ENCODE data around the gene PDLIM5.

PDLIM5 gene

GRCh38 chr4:94595880-94596483 lies 144.2 kb downstream of the PDLIM5 start:
- H3K36me3 ChIP-seq (ENCODE audit: control insufficient read depth, insufficient read depth, low read length), result no peaks in the 10 kb centered on the region
- H3K4me2 ChIP-seq (ENCODE audit: low read length), result no peak overlapping the region
- no peak overlapping the region for H3K9ac ChIP-seq
- no peak overlapping the region for H3K4me3 ChIP-seq (ENCODE audit: low read depth, low read length)
- H3K4me1 ChIP-seq, result no peaks in the 10 kb centered on the region
- no peaks in the 10 kb centered on the region for H3K27me3 ChIP-seq (ENCODE audit: control insufficient read depth, insufficient read depth, low read length)
- no peaks in the 10 kb centered on the region for H3K79me2 ChIP-seq
- no peak overlapping the region for H3K27ac ChIP-seq
- H3K9me3 ChIP-seq (ENCODE audit: control insufficient read depth, low read length), result no peaks in the 10 kb centered on the region
- peak; percentile 36 for TF ChIP-seq CTCF (IDR thresholded peaks at IDR 0.05)
- no peak overlapping the region for H2AFZ ChIP-seq

DNA sequence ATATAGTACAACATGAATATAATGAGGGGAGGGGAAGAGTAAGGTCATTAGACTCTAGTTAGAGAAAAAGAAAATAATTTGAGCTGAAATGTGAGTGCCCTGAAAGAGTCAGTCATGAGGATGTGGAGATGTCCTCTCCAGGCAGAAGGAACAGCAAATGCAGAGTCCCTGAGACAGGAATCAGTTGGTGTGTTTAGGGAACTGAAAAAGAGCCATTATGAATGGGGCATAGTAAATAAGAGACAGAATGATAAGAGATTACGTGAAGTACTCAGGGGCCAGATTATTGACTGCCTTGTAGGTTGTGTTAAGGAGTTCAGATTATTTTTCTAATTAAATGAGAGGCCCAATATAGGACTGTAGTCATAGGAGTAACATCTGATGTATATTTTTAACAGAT lies 147.0 kb downstream of the PDLIM5 start:
- H3K27ac ChIP-seq, result no peak overlapping the region

GRCh38 chr4:94603170-94603747 lies 151.5 kb downstream of the PDLIM5 start:
- Histone ChIP-seq H3K27me3 (ENCODE audit: control insufficient read depth, insufficient read depth, low read length) (no peaks in the 10 kb centered on the region), H3K27ac (no peak overlapping the region), H3K36me3 (ENCODE audit: control insufficient read depth, insufficient read depth, low read length) (no peaks in the 10 kb centered on the region), H3K4me1 (no peaks in the 10 kb centered on the region), H3K4me2 (ENCODE audit: low read length) (no peak overlapping the region), H3K4me3 (ENCODE audit: low read depth, low read length) (no peak overlapping the region), H3K9ac (no peak overlapping the region), H2AFZ (no peak overlapping the region), H3K9me3 (ENCODE audit: control insufficient read depth, low read length) (no peaks in the 10 kb centered on the region), H3K79me2 (no peaks in the 10 kb centered on the region)
- no peak for TF ChIP-seq CTCF (IDR thresholded peaks at IDR 0.05)

More for the DNA sequence above, 147.0 kb downstream of the PDLIM5 start:
- H3K4me2 ChIP-seq (ENCODE audit: low read length), result no peak overlapping the region
- TF ChIP-seq CTCF (IDR thresholded peaks at IDR 0.05), result no peak
- H3K4me3 ChIP-seq (ENCODE audit: low read depth, low read length), result no peak overlapping the region
- no peaks in the 10 kb centered on the region for H3K79me2 ChIP-seq
- H3K9me3 ChIP-seq (ENCODE audit: control insufficient read depth, low read length), result no peaks in the 10 kb centered on the region
- H2AFZ ChIP-seq, result no peak overlapping the region
- no peaks in the 10 kb centered on the region for H3K4me1 ChIP-seq
- no peaks in the 10 kb centered on the region for H3K27me3 ChIP-seq (ENCODE audit: control insufficient read depth, insufficient read depth, low read length)
- no peak overlapping the region for H3K9ac ChIP-seq
- H3K36me3 ChIP-seq (ENCODE audit: control insufficient read depth, insufficient read depth, low read length), result no peaks in the 10 kb centered on the region

- Histone ChIP-seq H3K4me2 (ENCODE audit: low read length) (no peak overlapping the region), H3K9me3 (ENCODE audit: control insufficient read depth, low read length) (no peaks in the 10 kb centered on the region), H3K79me2 (no peaks in the 10 kb centered on the region), H3K27me3 (ENCODE audit: control insufficient read depth, insufficient read depth, low read length) (no peaks in the 10 kb centered on the region), H3K27ac (no peak overlapping the region), H3K4me3 (ENCODE audit: low read depth, low read length) (no peak overlapping the region), H3K9ac (no peak overlapping the region), H3K4me1 (no peaks in the 10 kb centered on the region), H3K36me3 (ENCODE audit: control insufficient read depth, insufficient read depth, low read length) (no peaks in the 10 kb centered on the region), H2AFZ (no peak overlapping the region)
- no peak for TF ChIP-seq CTCF (IDR thresholded peaks at IDR 0.05)
Observed at GRCh38 chr4:94605241-94605805, 153.6 kb downstream of the PDLIM5 start.

- no peak overlapping the region for H2AFZ ChIP-seq
- TF ChIP-seq CTCF (IDR thresholded peaks at IDR 0.05), result no peak
Observed at GRCh38 chr4:94610145-94610544, 158.4 kb downstream of the PDLIM5 start.

More at GRCh38 chr4:94610145-94610544, 158.4 kb downstream of the PDLIM5 start:
- Histone ChIP-seq H3K79me2 (no peaks in the 10 kb centered on the region), H3K36me3 (ENCODE audit: control insufficient read depth, insufficient read depth, low read length) (no peaks in the 10 kb centered on the region), H3K27ac (no peak overlapping the region), H3K4me3 (ENCODE audit: low read depth, low read length) (no peak overlapping the region), H3K4me1 (no peaks in the 10 kb centered on the region), H3K9me3 (ENCODE audit: control insufficient read depth, low read length) (no peaks in the 10 kb centered on the region), H3K27me3 (ENCODE audit: control insufficient read depth, insufficient read depth, low read length) (no peaks in the 10 kb centered on the region), H3K4me2 (ENCODE audit: low read length) (no peak overlapping the region), H3K9ac (no peak overlapping the region)

Measured in parathyroid adenoma (tissue), 2 donors.